ENCODE measurements around the gene ARL2BP.
"Not testable (repeated sequence)": the region's sequence is repeated elsewhere in the genome, so short reads cannot be mapped to it uniquely, and the experiment has no call there.

Gene ARL2BP

GRCh38 chr16:57244767-57245471 lies at the start of gene ARL2BP:
Gene ARL2BP, plus strand, starts transcription at chr16:57245259. Its CDS starts 109 bp downstream, at chr16:57245368.
- peak; percentile 84 for DNase-seq

GRCh38 chr16:57196286-57196685 lies 48.8 kb upstream of the ARL2BP start:
- DNase-seq, result no peak

- no peak for DNase-seq
These were observed 48.3 kb upstream of the ARL2BP start for GRCh38 chr16:57196753-57197152.

- DNase-seq, result not testable (repeated sequence)
These were observed 44.7 kb upstream of the ARL2BP start for GRCh38 chr16:57200321-57200720.

GRCh38 chr16:57200926-57201325 lies 44.1 kb upstream of the ARL2BP start:
- DNase-seq, result not testable (repeated sequence)

- no peak for DNase-seq
These were observed 42.8 kb upstream of the ARL2BP start for GRCh38 chr16:57202095-57202886.

GRCh38 chr16:57203451-57203850 lies 41.6 kb upstream of the ARL2BP start:
- no peak for DNase-seq

- DNase-seq, result no peak
These were observed 40.4 kb upstream of the ARL2BP start for GRCh38 chr16:57204675-57205074.

- no peak for DNase-seq
These were observed 36.1 kb upstream of the ARL2BP start for GRCh38 chr16:57208926-57209325.

GRCh38 chr16:57209780-57210179 lies 35.3 kb upstream of the ARL2BP start:
- DNase-seq, result no peak

GRCh38 chr16:57213462-57213861 lies 31.6 kb upstream of the ARL2BP start:
- no peak for DNase-seq

- no peak for DNase-seq
These were observed 28.1 kb upstream of the ARL2BP start for GRCh38 chr16:57216968-57217367.

- no peak for DNase-seq
These were observed 22.0 kb upstream of the ARL2BP start for GRCh38 chr16:57223057-57223456.

- no peak for DNase-seq
These were observed 20.3 kb upstream of the ARL2BP start for GRCh38 chr16:57224651-57225335.

GRCh38 chr16:57225978-57226377 lies 19.1 kb upstream of the ARL2BP start:
- DNase-seq, result no peak

GRCh38 chr16:57226701-57227621 lies 18.1 kb upstream of the ARL2BP start:
- no peak for DNase-seq

GRCh38 chr16:57229079-57229478 lies 16.0 kb upstream of the ARL2BP start:
- DNase-seq, result no peak

GRCh38 chr16:57231821-57232350 lies 13.2 kb upstream of the ARL2BP start:
- DNase-seq, result no peak

- DNase-seq, result no peak
These were observed 10.9 kb upstream of the ARL2BP start for GRCh38 chr16:57233944-57234706.

GRCh38 chr16:57234707-57235092 lies 10.4 kb upstream of the ARL2BP start:
- DNase-seq, result no peak

All from GDM1 (cell line).